Uterus (tissue), 2 donors: ENCODE measurements around the gene RASL11B.

Source experiments
- CTCF ChIP-seq, 4 experiments: fragments of 200-600 bp in 2 of 4; fragments of 450-650 bp in 2 of 4; sonication (generic) in 2 of 4; IDR thresholded peaks; one replicate each; pipeline ENCODE4 v1.5.1; 2016 to 2019; ENCODE audit warnings: antibody characterized with exemption in 4 of 4, mild to moderate bottlenecking in 2 of 4, moderate library complexity in 1 of 4
- POLR2A ChIP-seq, 2 donors: fragments of 450-650 bp; IDR thresholded peaks; one replicate each; pipeline ENCODE4 v1.6.1; 2016; ENCODE audit warnings: antibody characterized with exemption in 2 of 2, mild to moderate bottlenecking in 1 of 2, moderate library complexity in 1 of 2

DNA sequence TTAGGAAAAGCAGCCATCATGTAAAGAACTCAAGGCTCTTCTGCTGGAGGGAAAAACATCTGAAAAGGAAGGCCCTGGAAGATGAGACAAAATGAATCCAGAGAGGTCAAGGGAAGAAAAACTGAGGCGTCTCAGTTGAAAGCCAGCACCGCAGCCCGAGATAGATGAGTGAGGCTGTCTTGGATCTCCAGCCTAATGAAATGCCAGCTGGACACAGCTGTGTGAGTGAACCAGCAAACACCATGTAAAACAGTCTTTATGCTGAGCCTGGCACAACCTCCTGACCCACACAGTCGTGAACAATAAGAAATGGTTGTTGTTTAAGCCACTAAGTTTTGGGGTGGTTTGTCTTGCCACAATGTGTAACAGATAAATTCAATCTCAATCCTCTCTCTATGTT is 48.6 kb upstream of the RASL11B start:
- TF ChIP-seq CTCF (IDR thresholded peaks at IDR 0.05) (no peak), POLR2A (IDR thresholded peaks at IDR 0.05) (no peak)
